Measurements from ENCODE around the gene EDAR.

The EDAR gene

GRCh38 chr2:108929807-108930425 is 59.1 kb downstream of the EDAR start:
- Histone ChIP-seq H3K27ac (ENCODE audit: low read depth, low read length) (no peak overlapping the region), H3K36me3 (ENCODE audit: control insufficient read depth, insufficient read depth, low read length) (no peaks in the 10 kb centered on the region), H3K9me3 (ENCODE audit: control insufficient read depth, insufficient read depth, low read length) (no peaks in the 10 kb centered on the region), H3K4me3 (ENCODE audit: low read depth, low read length) (no peak overlapping the region), H3K27me3 (ENCODE audit: control insufficient read depth, insufficient read depth, low read length) (no peaks in the 10 kb centered on the region), H3K9ac (ENCODE audit: low read depth, low read length) (no peak overlapping the region), H3K4me1 (ENCODE audit: control insufficient read depth, insufficient read depth, low read length) (peaks cover 9% of the 10 kb centered on the region)

GRCh38 chr2:108928660-108929377 is 60.2 kb downstream of the EDAR start:
- no peaks in the 10 kb centered on the region; the same call in 1 of the 2 replicates for H3K4me1 ChIP-seq (ENCODE audit: control insufficient read depth, insufficient read depth, low read length)
- no peak overlapping the region for H3K4me3 ChIP-seq (ENCODE audit: low read depth, low read length)
- no peaks in the 10 kb centered on the region for H3K9me3 ChIP-seq (ENCODE audit: control insufficient read depth, insufficient read depth, low read length)
- H3K36me3 ChIP-seq (ENCODE audit: control insufficient read depth, insufficient read depth, low read length), result no peaks in the 10 kb centered on the region
- no peaks in the 10 kb centered on the region for H3K27me3 ChIP-seq (ENCODE audit: control insufficient read depth, insufficient read depth, low read length)
- no peak overlapping the region for H3K27ac ChIP-seq (ENCODE audit: low read depth, low read length)
- no peak overlapping the region for H3K9ac ChIP-seq (ENCODE audit: low read depth, low read length)

GRCh38 chr2:108927936-108928659 is 60.9 kb downstream of the EDAR start:
- Histone ChIP-seq H3K9me3 (ENCODE audit: control insufficient read depth, insufficient read depth, low read length) (no peaks in the 10 kb centered on the region), H3K36me3 (ENCODE audit: control insufficient read depth, insufficient read depth, low read length) (no peaks in the 10 kb centered on the region), H3K27me3 (ENCODE audit: control insufficient read depth, insufficient read depth, low read length) (no peaks in the 10 kb centered on the region), H3K9ac (ENCODE audit: low read depth, low read length) (no peak overlapping the region), H3K27ac (ENCODE audit: low read depth, low read length) (no peak overlapping the region), H3K4me3 (ENCODE audit: low read depth, low read length) (no peak overlapping the region), H3K4me1 (ENCODE audit: control insufficient read depth, insufficient read depth, low read length) (no peaks in the 10 kb centered on the region)

GRCh38 chr2:108927405-108927804 is 61.6 kb downstream of the EDAR start:
- no peak overlapping the region for H3K4me3 ChIP-seq (ENCODE audit: low read depth, low read length)
- no peak overlapping the region for H3K27ac ChIP-seq (ENCODE audit: low read depth, low read length)
- no peak overlapping the region for H3K9ac ChIP-seq (ENCODE audit: low read depth, low read length)
- no peaks in the 10 kb centered on the region for H3K9me3 ChIP-seq (ENCODE audit: control insufficient read depth, insufficient read depth, low read length)
- no peaks in the 10 kb centered on the region for H3K27me3 ChIP-seq (ENCODE audit: control insufficient read depth, insufficient read depth, low read length)
- no peaks in the 10 kb centered on the region for H3K36me3 ChIP-seq (ENCODE audit: control insufficient read depth, insufficient read depth, low read length)
- H3K4me1 ChIP-seq (ENCODE audit: control insufficient read depth, insufficient read depth, low read length), result no peaks in the 10 kb centered on the region

- H3K27ac ChIP-seq (ENCODE audit: low read depth, low read length), result no peak overlapping the region
- H3K27me3 ChIP-seq (ENCODE audit: control insufficient read depth, insufficient read depth, low read length), result no peaks in the 10 kb centered on the region
- no peaks in the 10 kb centered on the region; the same call in 1 of the 2 replicates for H3K4me1 ChIP-seq (ENCODE audit: control insufficient read depth, insufficient read depth, low read length)
These were observed 62.2 kb downstream of the EDAR start for GRCh38 chr2:108926561-108927380.

GRCh38 chr2:108925735-108926134 is 63.3 kb downstream of the EDAR start:
- H3K9me3 ChIP-seq (ENCODE audit: control insufficient read depth, insufficient read depth, low read length), result no peaks in the 10 kb centered on the region
- no peaks in the 10 kb centered on the region for H3K36me3 ChIP-seq (ENCODE audit: control insufficient read depth, insufficient read depth, low read length)
- no peak overlapping the region for H3K9ac ChIP-seq (ENCODE audit: low read depth, low read length)
- H3K27me3 ChIP-seq (ENCODE audit: control insufficient read depth, insufficient read depth, low read length), result no peaks in the 10 kb centered on the region
- H3K4me1 ChIP-seq (ENCODE audit: control insufficient read depth, insufficient read depth, low read length), result no peaks in the 10 kb centered on the region; the same call in 1 of the 2 replicates
- H3K4me3 ChIP-seq (ENCODE audit: low read depth, low read length), result no peak overlapping the region
- no peak overlapping the region for H3K27ac ChIP-seq (ENCODE audit: low read depth, low read length)

More at GRCh38 chr2:108926561-108927380, 62.2 kb downstream of the EDAR start:
- Histone ChIP-seq H3K9me3 (ENCODE audit: control insufficient read depth, insufficient read depth, low read length) (no peaks in the 10 kb centered on the region), H3K9ac (ENCODE audit: low read depth, low read length) (no peak overlapping the region), H3K36me3 (ENCODE audit: control insufficient read depth, insufficient read depth, low read length) (no peaks in the 10 kb centered on the region), H3K4me3 (ENCODE audit: low read depth, low read length) (no peak overlapping the region)

GRCh38 chr2:108925286-108925685 is 63.7 kb downstream of the EDAR start:
- no peak overlapping the region for H3K4me3 ChIP-seq (ENCODE audit: low read depth, low read length)
- no peaks in the 10 kb centered on the region; the same call in 1 of the 2 replicates for H3K4me1 ChIP-seq (ENCODE audit: control insufficient read depth, insufficient read depth, low read length)
- H3K27me3 ChIP-seq (ENCODE audit: control insufficient read depth, insufficient read depth, low read length), result no peaks in the 10 kb centered on the region
- no peaks in the 10 kb centered on the region for H3K36me3 ChIP-seq (ENCODE audit: control insufficient read depth, insufficient read depth, low read length)
- no peaks in the 10 kb centered on the region for H3K9me3 ChIP-seq (ENCODE audit: control insufficient read depth, insufficient read depth, low read length)
- no peak overlapping the region for H3K9ac ChIP-seq (ENCODE audit: low read depth, low read length)
- no peak overlapping the region for H3K27ac ChIP-seq (ENCODE audit: low read depth, low read length)

GRCh38 chr2:108924580-108925251 is 64.3 kb downstream of the EDAR start:
- H3K4me3 ChIP-seq (ENCODE audit: low read depth, low read length), result no peak overlapping the region
- H3K27me3 ChIP-seq (ENCODE audit: control insufficient read depth, insufficient read depth, low read length), result no peaks in the 10 kb centered on the region
- no peaks in the 10 kb centered on the region; the same call in 1 of the 2 replicates for H3K4me1 ChIP-seq (ENCODE audit: control insufficient read depth, insufficient read depth, low read length)
- no peaks in the 10 kb centered on the region for H3K9me3 ChIP-seq (ENCODE audit: control insufficient read depth, insufficient read depth, low read length)
- H3K36me3 ChIP-seq (ENCODE audit: control insufficient read depth, insufficient read depth, low read length), result no peaks in the 10 kb centered on the region
- H3K27ac ChIP-seq (ENCODE audit: low read depth, low read length), result no peak overlapping the region
- no peak overlapping the region for H3K9ac ChIP-seq (ENCODE audit: low read depth, low read length)

GRCh38 chr2:108923736-108924579 is 65.1 kb downstream of the EDAR start:
- no peaks in the 10 kb centered on the region for H3K9me3 ChIP-seq (ENCODE audit: control insufficient read depth, insufficient read depth, low read length)
- no peak overlapping the region for H3K9ac ChIP-seq (ENCODE audit: low read depth, low read length)
- no peak overlapping the region for H3K27ac ChIP-seq (ENCODE audit: low read depth, low read length)
- no peaks in the 10 kb centered on the region for H3K36me3 ChIP-seq (ENCODE audit: control insufficient read depth, insufficient read depth, low read length)
- no peaks in the 10 kb centered on the region for H3K27me3 ChIP-seq (ENCODE audit: control insufficient read depth, insufficient read depth, low read length)
- H3K4me3 ChIP-seq (ENCODE audit: low read depth, low read length), result no peak overlapping the region
- no peaks in the 10 kb centered on the region; the same call in 1 of the 2 replicates for H3K4me1 ChIP-seq (ENCODE audit: control insufficient read depth, insufficient read depth, low read length)

Measured in HUES48 (cell line).